ENCODE results near the gene TRIM3.

The TRIM3 gene

DNA sequence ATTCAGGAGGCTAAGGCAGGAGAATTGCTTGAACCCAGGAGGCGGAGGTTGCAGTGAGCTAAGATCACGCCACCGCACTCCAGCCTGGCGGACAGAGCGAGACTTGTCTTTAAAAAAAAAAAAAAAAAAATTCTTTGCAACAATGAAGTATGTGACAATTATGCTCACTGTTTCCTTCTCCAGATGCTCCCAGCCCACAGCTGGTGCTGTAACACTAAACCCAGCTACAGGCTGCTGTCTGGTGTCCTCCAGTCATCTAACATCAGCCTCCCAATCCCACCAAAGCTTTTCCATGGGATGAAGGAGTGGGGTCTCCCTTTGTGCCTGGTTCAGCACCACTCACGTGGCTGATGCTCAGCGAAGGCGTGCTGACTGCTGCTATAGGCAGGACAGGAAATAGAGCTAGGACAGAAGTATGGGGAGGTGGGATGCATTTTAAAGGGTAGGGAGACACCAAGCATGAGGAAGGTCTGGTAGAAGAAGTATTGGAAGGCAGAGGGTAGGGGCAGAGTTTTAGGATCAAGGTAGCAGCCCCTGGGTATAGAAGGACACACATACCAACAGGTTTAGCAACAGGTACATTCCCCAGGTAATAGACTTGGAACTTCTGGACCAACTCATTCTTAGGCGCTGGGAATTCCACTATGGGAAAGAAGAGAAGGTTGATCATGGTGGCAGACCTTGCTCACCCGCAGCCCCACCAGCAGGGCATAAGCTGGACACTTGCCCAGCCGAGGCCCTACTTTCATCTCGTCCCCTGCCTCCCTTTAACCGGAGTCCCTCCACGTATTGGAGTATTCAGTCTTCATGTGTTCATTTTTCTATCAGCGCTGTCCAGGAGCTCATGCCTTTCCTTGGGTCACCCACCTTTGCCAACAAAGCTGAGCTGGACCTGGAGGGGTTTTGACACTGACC is 73.1 kb downstream of the TRIM3 start:
- DNase-seq: no peak
